GM12872 (cell line): Measurements from ENCODE around the gene TATDN2.

ENCODE experiments used
- TF ChIP-seq, protein P1 (sequence below): IDR thresholded peaks from 3 replicates; pipeline ENCODE4 v1.5.1; 2011; ENCODE audit warnings: low read depth, mild to moderate bottlenecking, low read length, moderate library complexity; ENCODE audit not compliant: insufficient read depth

Gene TATDN2

GRCh38 chr3:10240799-10241198 lies 7.5 kb upstream of the TATDN2 start:
- TF ChIP-seq, protein P1, sequence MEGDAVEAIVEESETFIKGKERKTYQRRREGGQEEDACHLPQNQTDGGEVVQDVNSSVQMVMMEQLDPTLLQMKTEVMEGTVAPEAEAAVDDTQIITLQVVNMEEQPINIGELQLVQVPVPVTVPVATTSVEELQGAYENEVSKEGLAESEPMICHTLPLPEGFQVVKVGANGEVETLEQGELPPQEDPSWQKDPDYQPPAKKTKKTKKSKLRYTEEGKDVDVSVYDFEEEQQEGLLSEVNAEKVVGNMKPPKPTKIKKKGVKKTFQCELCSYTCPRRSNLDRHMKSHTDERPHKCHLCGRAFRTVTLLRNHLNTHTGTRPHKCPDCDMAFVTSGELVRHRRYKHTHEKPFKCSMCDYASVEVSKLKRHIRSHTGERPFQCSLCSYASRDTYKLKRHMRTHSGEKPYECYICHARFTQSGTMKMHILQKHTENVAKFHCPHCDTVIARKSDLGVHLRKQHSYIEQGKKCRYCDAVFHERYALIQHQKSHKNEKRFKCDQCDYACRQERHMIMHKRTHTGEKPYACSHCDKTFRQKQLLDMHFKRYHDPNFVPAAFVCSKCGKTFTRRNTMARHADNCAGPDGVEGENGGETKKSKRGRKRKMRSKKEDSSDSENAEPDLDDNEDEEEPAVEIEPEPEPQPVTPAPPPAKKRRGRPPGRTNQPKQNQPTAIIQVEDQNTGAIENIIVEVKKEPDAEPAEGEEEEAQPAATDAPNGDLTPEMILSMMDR = no peak

GRCh38 chr3:10242182-10243065 lies 5.8 kb upstream of the TATDN2 start:
- TF ChIP-seq, protein P1 = no peak

- TF ChIP-seq, protein P1 = no peak
Observed at GRCh38 chr3:10244009-10244408, 4.2 kb upstream of the TATDN2 start.

DNA sequence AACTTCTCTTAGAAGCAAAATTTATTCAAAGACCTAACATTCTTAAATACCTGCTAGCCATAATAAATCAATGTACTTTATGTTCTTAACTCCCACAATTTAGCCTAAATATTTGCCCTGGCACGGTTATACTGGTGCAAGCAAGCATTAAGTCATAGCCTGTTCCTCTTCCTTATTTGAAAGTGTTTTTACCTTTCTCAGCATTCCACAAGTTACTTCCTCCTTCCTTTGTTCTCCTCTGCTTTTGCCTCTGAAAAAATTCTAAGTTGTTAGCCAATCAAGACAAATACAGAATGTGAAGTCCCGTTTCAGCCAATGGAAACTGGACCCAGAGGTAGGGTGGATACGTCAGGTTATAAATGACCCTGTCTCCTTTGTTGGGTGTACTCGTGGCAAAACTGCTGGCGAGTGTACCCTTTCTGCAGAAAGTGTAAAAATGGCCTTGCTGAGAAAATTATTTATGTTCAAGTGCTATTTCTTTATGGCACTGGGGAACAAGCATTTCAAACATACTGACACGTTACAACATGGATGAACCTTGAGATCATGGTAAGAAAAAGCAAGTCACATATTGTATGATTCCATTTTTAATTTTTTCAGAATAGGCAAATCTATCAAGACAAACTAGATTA lies 3.1 kb upstream of the TATDN2 start:
- TF ChIP-seq, protein P1 = no peak

- TF ChIP-seq, protein P1 = no peak
Observed at GRCh38 chr3:10247679-10248183, 528 bp upstream of the TATDN2 start.

- TF ChIP-seq, protein P1 = no peak
Observed at GRCh38 chr3:10248984-10249748, 907 bp downstream of the TATDN2 start.

GRCh38 chr3:10249833-10250232 lies 1.6 kb downstream of the TATDN2 start:
- TF ChIP-seq, protein P1 = no peak
